HL-60 (cell line): ENCODE measurements around the gene SCPEP1.

Experiments used
- DNase-seq, 2 experiments: peaks; one replicate each; pipeline ENCODE4 v3.0.0-alpha.2; 2010 to 2020; ENCODE audit warnings: low read depth in 1 of 2, low spot score in 1 of 2
- H3K27ac ChIP-seq: fragments of 250-450 bp; sonication (Bioruptor Pico); replicated peaks from 2 replicates; pipeline ENCODE4 v1.5.1; 2020; ENCODE audit warnings: mild to moderate bottlenecking, moderate library complexity
- H3K27me3 ChIP-seq: fragments of 250-450 bp; sonication (Bioruptor Pico); 2 replicates; pipeline ENCODE4 v1.5.1; 2021; ENCODE audit warnings: mild to moderate bottlenecking, moderate library complexity; ENCODE audit not compliant: insufficient read depth, poor library complexity, severe bottlenecking
- H3K4me3 ChIP-seq: replicated peaks from 2 replicates; pipeline ENCODE4 v1.5.1; 2011; ENCODE audit warnings: mild to moderate bottlenecking, control low read depth, low read length; ENCODE audit not compliant: insufficient read depth
- CTCF ChIP-seq: IDR thresholded peaks from one replicate; pipeline ENCODE4 v1.5.1; 2011; ENCODE audit warnings: low read length, control low read depth, inconsistent platforms; ENCODE audit not compliant: insufficient read depth
- GABPA ChIP-seq: IDR thresholded peaks from 2 replicates; pipeline ENCODE4 v1.6.1; 2012; ENCODE audit warnings: low read depth
- POLR2AphosphoS5 ChIP-seq: IDR thresholded peaks from 2 replicates; pipeline ENCODE4 v1.6.1; 2012; ENCODE audit warnings: low read depth
- SPI1 ChIP-seq: IDR thresholded peaks from 2 replicates; pipeline ENCODE4 v1.6.1; 2012; ENCODE audit warnings: low read depth, mild to moderate bottlenecking, borderline replicate concordance
- TF ChIP-seq, protein P1 (sequence below): IDR thresholded peaks from 2 replicates; pipeline ENCODE4 v1.6.1; 2012; ENCODE audit warnings: low read depth; ENCODE audit not compliant: insufficient replicate concordance

The SCPEP1 gene

GRCh38 chr17:56983366-56983765 is 5.4 kb downstream of the SCPEP1 start:
- no peaks in the 10 kb centered on the region for H3K27me3 ChIP-seq
- H3K4me3 ChIP-seq, result no peak overlapping the region
- peak overlapping the region; percentile 82 for H3K27ac ChIP-seq
- peak; percentile 84 for TF ChIP-seq SPI1
- TF ChIP-seq CTCF, result no peak
- peak; percentile 51 to 77 for DNase-seq

DNA sequence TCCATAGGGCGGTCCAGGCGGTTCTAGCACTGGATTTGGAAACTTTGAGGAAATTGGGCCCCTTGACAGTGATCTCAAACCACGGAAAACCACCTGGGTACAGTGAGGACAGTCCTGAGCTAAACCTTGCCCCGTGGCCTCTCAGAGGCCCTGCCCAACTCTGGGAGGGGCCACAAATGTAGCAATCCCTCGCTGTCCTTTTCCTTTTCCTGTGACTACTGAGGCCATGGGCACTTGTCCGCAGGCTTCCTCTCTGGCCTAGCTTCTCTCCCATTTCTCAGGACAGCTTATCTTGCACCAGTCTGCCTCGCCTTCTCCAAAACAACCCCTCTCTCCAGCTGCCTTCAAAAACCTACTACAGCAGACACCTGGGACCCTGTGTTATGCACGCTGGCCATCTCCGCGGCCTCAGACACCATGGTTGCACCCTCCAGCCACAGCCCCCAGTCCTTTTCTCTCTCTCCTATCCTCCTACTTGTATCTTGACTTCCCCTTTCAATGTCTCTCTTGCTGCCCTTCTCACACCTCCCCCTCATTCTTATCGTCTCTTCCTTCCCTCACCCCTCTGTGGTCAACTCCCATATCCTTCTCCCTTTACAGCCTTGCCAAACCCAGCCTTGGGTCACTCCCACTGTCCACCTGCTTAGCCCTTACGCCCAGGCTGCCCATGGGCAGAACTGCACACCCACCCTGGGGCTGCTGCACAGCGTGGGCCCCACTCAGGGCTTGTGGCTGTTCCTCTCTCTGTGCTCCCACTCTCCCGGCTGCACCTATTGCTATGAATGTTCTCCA is 7.6 kb downstream of the SCPEP1 start:
- peak; percentile 83 for TF ChIP-seq POLR2AphosphoS5
- TF ChIP-seq, protein P1, sequence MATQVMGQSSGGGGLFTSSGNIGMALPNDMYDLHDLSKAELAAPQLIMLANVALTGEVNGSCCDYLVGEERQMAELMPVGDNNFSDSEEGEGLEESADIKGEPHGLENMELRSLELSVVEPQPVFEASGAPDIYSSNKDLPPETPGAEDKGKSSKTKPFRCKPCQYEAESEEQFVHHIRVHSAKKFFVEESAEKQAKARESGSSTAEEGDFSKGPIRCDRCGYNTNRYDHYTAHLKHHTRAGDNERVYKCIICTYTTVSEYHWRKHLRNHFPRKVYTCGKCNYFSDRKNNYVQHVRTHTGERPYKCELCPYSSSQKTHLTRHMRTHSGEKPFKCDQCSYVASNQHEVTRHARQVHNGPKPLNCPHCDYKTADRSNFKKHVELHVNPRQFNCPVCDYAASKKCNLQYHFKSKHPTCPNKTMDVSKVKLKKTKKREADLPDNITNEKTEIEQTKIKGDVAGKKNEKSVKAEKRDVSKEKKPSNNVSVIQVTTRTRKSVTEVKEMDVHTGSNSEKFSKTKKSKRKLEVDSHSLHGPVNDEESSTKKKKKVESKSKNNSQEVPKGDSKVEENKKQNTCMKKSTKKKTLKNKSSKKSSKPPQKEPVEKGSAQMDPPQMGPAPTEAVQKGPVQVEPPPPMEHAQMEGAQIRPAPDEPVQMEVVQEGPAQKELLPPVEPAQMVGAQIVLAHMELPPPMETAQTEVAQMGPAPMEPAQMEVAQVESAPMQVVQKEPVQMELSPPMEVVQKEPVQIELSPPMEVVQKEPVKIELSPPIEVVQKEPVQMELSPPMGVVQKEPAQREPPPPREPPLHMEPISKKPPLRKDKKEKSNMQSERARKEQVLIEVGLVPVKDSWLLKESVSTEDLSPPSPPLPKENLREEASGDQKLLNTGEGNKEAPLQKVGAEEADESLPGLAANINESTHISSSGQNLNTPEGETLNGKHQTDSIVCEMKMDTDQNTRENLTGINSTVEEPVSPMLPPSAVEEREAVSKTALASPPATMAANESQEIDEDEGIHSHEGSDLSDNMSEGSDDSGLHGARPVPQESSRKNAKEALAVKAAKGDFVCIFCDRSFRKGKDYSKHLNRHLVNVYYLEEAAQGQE, result no peak
- TF ChIP-seq CTCF, result no peak
- peak; percentile 94 for TF ChIP-seq SPI1
- no peak for TF ChIP-seq GABPA
- DNase-seq, result peak; percentile 69 to 86
- no peaks in the 10 kb centered on the region for H3K27me3 ChIP-seq
- 0 out of 2 replicates have a peak overlapping the region, but pooled peaks have one; percentile 1 for H3K4me3 ChIP-seq
- H3K27ac ChIP-seq, result peak overlapping the region; percentile 82

DNA sequence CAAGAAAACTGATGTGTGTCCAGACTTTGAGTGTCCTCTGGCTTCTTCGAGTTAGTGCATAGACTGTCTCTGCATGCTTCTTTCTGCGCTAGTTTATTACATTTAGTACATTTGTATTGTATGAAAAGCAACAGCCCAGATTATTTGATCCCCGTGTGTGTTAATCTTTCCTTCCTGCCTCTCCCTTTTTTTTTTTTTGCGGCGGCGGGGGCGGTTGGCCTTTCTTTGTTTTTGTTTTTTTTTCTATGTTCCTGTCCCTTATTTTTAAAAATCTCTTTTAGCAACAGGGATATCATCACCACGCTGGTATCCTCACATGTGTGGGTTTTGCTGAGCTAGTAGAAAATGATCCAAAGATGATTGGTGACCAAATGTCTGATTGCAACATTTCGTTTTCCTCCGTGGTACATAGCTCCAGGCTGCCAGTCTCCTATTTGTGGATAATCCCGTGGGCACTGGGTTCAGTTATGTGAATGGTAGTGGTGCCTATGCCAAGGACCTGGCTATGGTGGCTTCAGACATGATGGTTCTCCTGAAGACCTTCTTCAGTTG is 9.4 kb downstream of the SCPEP1 start:
- DNase-seq, result no peak
- Histone ChIP-seq H3K27me3 (no peaks in the 10 kb centered on the region), H3K4me3 (no peak overlapping the region), H3K27ac (no peak overlapping the region)
- TF ChIP-seq, protein P1, result no peak
- TF ChIP-seq CTCF, result no peak
- TF ChIP-seq POLR2AphosphoS5, result no peak
- TF ChIP-seq GABPA, result no peak
- no peak for TF ChIP-seq SPI1
